G401.6 (cell line): ENCODE data around the gene KRR1.
"Not testable (repeated sequence)": the region's sequence is repeated elsewhere in the genome, so short reads cannot be mapped to it uniquely, and the experiment has no call there.

Source experiments
- FAIRE-seq: peaks from 2 replicates; lab custom pipeline; 2012; peaks lifted over from hg19 to GRCh38; lab: Jason Lieb, UNC

The KRR1 gene

GRCh38 chr12:75476071-75476470 lies 35.3 kb downstream of the KRR1 start:
- FAIRE-seq = no peak

GRCh38 chr12:75474116-75474515 lies 37.3 kb downstream of the KRR1 start:
- FAIRE-seq = no peak

- no peak for FAIRE-seq
Observed at GRCh38 chr12:75471902-75472890, 39.2 kb downstream of the KRR1 start.

- no peak for FAIRE-seq
Observed at GRCh38 chr12:75460204-75460603, 51.2 kb downstream of the KRR1 start.

GRCh38 chr12:75459755-75460154 lies 51.7 kb downstream of the KRR1 start:
- FAIRE-seq = no peak

- not testable (repeated sequence) for FAIRE-seq
Observed at GRCh38 chr12:75457866-75458265, 53.5 kb downstream of the KRR1 start.

- FAIRE-seq = no peak
Observed at GRCh38 chr12:75457191-75457590, 54.2 kb downstream of the KRR1 start.

- no peak for FAIRE-seq
Observed at GRCh38 chr12:75455839-75456238, 55.6 kb downstream of the KRR1 start.

- FAIRE-seq = no peak
Observed at GRCh38 chr12:75452675-75453330, 58.6 kb downstream of the KRR1 start.

GRCh38 chr12:75447691-75448393 lies 63.6 kb downstream of the KRR1 start:
- no peak for FAIRE-seq

GRCh38 chr12:75446857-75447256 lies 64.6 kb downstream of the KRR1 start:
- FAIRE-seq = no peak

GRCh38 chr12:75445137-75445507 lies 66.3 kb downstream of the KRR1 start:
- not testable (repeated sequence) for FAIRE-seq

- no peak for FAIRE-seq
Observed at GRCh38 chr12:75444429-75445136, 66.8 kb downstream of the KRR1 start.

- FAIRE-seq = no peak
Observed at GRCh38 chr12:75443709-75444108, 67.7 kb downstream of the KRR1 start.

GRCh38 chr12:75442454-75442853 lies 69.0 kb downstream of the KRR1 start:
- not testable (repeated sequence) for FAIRE-seq

GRCh38 chr12:75441687-75442449 lies 69.5 kb downstream of the KRR1 start:
- not testable (repeated sequence) for FAIRE-seq
